Muscle layer of colon (tissue), 2 donors: Measurements from ENCODE around the gene GAS7.

Experiments
- H3K27ac ChIP-seq: one replicate; pipeline ENCODE4 v1.7.0; 2013; ENCODE audit warnings: low read depth, mild to moderate bottlenecking, low read length, moderate library complexity
- H3K27me3 ChIP-seq, 2 donors: one replicate each; pipeline ENCODE4 v1.7.0; 2013; ENCODE audit warnings: low read length in 2 of 2, mild to moderate bottlenecking in 2 of 2; ENCODE audit not compliant: insufficient read depth in 2 of 2, control insufficient read depth in 1 of 2
- H3K36me3 ChIP-seq: one replicate; pipeline ENCODE4 v1.7.0; 2013; ENCODE audit warnings: mild to moderate bottlenecking, low read length; ENCODE audit not compliant: insufficient read depth
- H3K4me1 ChIP-seq: one replicate; pipeline ENCODE4 v1.7.0; 2013; ENCODE audit warnings: mild to moderate bottlenecking, low read length; ENCODE audit not compliant: insufficient read depth
- H3K4me3 ChIP-seq, 2 donors: one replicate each; pipeline ENCODE4 v1.7.0; 2013; ENCODE audit warnings: low read length in 2 of 2, low read depth in 1 of 2, mild to moderate bottlenecking in 1 of 2, moderate library complexity in 1 of 2
- H3K9ac ChIP-seq: one replicate; pipeline ENCODE4 v1.7.0; 2013; ENCODE audit warnings: low read length
- H3K9me3 ChIP-seq: one replicate; pipeline ENCODE4 v1.7.0; 2013; ENCODE audit warnings: mild to moderate bottlenecking, low read length
- donor health status: abdominal sarcoma.
- donor health status: Adenocarcinoma of cecum.

GAS7 gene

DNA sequence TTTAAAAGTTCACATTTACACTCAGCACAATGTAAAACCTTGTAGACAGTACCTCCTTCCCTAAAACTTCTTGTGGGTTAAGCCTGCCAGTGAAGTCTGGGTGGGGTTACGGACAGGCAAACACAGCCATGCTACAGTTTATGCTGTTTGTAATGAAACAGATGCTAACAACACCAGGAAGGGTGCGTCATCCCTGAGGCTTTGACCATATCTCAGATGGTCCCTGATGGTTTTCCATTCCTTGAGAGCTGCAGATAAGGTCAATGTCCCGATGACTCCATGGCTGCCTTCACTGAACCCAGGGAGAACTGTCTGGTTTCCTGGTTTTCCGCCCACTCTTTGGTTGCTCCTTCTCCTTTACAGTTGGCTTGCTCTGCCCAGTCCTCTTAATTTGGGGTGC lies 29.1 kb downstream of the GAS7 start:
- no peaks in the 10 kb centered on the region for H3K27me3 ChIP-seq
- no peak overlapping the region for H3K4me3 ChIP-seq
- no peaks in the 10 kb centered on the region for H3K9me3 ChIP-seq
- no peak overlapping the region for H3K9ac ChIP-seq
- no peaks in the 10 kb centered on the region for H3K36me3 ChIP-seq
- peaks cover 28% of the 10 kb centered on the region for H3K4me1 ChIP-seq
- no peak overlapping the region for H3K27ac ChIP-seq

DNA sequence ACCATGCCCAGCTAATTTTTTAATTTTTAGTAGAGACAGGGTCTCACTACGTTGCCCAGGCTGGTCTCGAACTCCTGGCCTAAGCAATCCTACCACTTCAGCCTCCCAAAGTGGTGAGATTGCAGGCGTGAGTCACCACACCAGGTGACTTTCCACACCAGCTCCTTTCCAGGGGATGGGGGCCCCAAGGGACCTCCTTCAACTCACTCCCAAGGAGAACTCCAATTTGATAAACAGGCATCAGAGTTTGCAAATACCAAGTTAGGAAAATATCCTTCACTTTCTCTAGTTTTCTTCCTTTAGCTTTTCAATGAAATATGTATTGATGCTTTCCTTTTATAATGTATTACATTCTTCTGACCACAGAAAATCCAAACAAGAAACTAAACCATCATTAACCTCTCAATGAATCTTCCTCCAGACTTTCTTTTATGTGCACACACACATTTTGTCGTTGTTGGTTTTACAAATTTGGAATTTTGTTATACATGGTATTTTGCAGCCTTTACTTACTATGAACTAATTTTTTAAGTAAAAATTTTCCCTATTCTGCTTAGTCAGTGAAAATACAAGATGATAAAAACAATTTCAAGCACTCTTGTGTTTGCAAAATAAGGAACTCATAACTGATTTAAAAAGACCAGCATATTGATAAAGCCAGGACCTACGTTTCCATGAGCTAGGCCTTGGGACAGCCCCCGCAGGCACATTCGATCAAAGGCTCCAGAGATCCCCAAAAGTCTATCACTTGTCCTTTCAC lies 32.0 kb downstream of the GAS7 start:
- H3K9ac ChIP-seq: no peak overlapping the region
- H3K36me3 ChIP-seq: no peaks in the 10 kb centered on the region
- no peaks in the 10 kb centered on the region for H3K27me3 ChIP-seq
- H3K4me3 ChIP-seq: no peak overlapping the region
- peaks cover 12% of the 10 kb centered on the region for H3K4me1 ChIP-seq
- H3K9me3 ChIP-seq: no peaks in the 10 kb centered on the region
- H3K27ac ChIP-seq: no peak overlapping the region

DNA sequence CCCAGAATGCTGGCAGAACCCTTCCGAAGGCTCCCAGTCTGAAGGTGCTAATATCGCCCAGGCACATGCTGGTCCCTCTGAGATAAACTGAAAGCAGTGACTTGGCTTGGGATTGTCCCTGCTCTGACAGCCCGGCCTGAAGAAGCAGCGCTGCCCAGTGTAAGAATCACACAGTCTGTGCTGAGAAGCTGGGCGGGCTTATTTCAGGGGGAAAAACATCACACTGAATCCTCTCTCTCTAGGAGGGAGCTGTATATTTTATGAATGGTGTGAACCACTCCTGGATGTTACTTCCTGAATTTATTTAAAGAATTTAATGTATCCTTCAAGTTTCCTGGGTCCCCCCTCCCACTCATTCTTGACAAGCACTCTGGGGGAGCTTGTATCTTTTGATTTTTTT lies 36.3 kb downstream of the GAS7 start:
- no peak overlapping the region for H3K27ac ChIP-seq
- H3K4me3 ChIP-seq: no peak overlapping the region
- no peak overlapping the region for H3K9ac ChIP-seq
- no peaks in the 10 kb centered on the region for H3K27me3 ChIP-seq
- H3K36me3 ChIP-seq: no peaks in the 10 kb centered on the region
- H3K9me3 ChIP-seq: no peaks in the 10 kb centered on the region
- no peaks in the 10 kb centered on the region for H3K4me1 ChIP-seq

DNA sequence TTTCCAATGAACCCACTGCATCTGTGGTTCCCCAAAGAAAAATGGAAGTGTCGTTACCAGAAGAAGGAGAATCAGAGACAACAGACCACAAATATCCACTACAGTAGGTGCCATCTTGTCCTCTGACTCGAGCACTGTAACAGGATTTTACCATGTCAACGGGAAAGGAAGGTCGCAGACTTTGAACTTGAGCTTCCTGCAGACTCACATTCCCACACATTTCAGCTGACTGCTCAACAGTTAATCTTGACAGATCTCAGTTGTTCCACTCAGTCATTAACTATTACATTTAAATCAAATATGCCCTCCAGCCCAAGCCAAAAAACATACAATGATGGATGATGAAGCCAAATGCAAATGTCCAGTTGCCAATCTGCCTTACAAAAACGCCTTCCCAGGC lies 37.0 kb downstream of the GAS7 start:
- H3K36me3 ChIP-seq: no peaks in the 10 kb centered on the region
- no peak overlapping the region for H3K27ac ChIP-seq

DNA sequence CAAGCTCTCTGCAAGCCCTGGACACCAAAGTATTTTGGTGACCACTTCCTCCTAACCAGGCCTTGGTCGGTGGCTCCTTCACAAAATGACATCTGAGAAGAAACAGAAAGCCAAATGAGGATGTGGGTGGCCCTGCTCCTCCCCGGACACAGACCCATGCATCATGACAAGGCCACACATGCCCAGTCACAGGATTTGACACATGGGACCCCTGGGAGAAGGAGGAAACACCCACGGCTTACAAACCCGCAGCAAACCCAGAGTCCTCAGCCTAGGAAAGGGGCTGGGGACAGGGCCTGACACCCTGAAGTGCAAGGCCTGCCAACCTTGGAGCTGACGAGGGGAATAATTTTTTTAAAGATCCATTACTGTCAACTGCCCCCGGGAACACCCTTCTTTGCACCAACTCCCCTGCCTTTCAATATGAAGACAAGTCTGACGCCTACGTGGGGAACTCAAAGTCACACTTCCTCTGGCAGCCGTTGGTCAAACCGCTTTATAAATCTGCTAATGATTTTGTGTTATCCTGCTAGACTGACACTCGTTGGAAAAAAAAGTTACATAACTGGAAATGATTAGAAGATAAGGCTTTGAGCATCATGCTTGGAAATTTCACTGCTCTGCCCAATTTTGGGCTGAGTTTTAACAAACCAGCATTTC lies 41.3 kb downstream of the GAS7 start:
- H3K36me3 ChIP-seq: no peaks in the 10 kb centered on the region
- H3K9me3 ChIP-seq: no peaks in the 10 kb centered on the region
- peaks cover 9% of the 10 kb centered on the region for H3K4me1 ChIP-seq
- H3K27me3 ChIP-seq: no peaks in the 10 kb centered on the region
- H3K4me3 ChIP-seq: no peak overlapping the region
- peak overlapping the region; percentile 14 for H3K27ac ChIP-seq
- no peak overlapping the region for H3K9ac ChIP-seq

More for the DNA sequence above, 37.0 kb downstream of the GAS7 start:
- no peaks in the 10 kb centered on the region for H3K27me3 ChIP-seq
- H3K9me3 ChIP-seq: no peaks in the 10 kb centered on the region
- H3K9ac ChIP-seq: no peak overlapping the region
- H3K4me3 ChIP-seq: no peak overlapping the region
- H3K4me1 ChIP-seq: peaks cover 4% of the 10 kb centered on the region

DNA sequence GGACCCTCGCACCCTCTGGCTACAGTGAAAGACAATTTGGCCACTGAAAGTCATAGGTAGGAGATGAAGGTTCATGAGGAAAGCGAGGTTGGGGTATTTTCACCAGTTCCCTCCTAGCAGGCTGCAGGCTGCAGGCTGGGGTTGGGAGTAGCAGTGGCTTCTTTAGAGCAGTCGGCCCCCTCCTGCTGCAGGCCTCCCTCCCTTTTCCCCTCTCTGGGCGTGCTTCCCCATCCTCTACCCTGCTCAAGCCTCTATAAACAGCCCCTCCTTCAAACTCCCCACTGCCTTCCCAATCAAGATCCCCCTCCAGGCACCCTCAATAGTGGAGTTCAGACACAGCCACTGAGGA lies 41.8 kb downstream of the GAS7 start:
- Histone ChIP-seq H3K9me3 (no peaks in the 10 kb centered on the region), H3K27ac (no peak overlapping the region), H3K4me3 (no peak overlapping the region), H3K27me3 (no peaks in the 10 kb centered on the region), H3K4me1 (peaks cover 9% of the 10 kb centered on the region), H3K36me3 (no peaks in the 10 kb centered on the region), H3K9ac (no peak overlapping the region)

DNA sequence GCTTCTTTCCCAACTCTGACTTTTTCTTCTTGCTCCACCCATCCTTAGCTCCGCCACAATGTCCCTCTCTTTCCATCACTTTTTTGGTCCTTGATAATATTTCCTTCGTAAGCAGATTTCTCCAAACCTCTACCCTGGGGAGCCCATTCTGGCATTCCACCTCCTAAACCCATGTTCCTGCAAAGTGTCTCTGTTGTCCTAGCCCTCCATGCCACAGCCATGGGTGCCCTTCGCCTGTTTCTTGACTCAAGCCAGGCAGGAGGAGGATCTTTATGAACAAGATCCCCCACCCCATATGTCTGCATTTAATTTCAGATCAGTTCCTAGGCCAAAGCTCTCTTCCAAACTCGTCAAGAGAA lies 42.4 kb downstream of the GAS7 start:
- H3K4me3 ChIP-seq: no peak overlapping the region
- no peak overlapping the region for H3K27ac ChIP-seq
- no peak overlapping the region for H3K9ac ChIP-seq
- H3K36me3 ChIP-seq: no peaks in the 10 kb centered on the region
- H3K4me1 ChIP-seq: peaks cover 9% of the 10 kb centered on the region
- no peaks in the 10 kb centered on the region for H3K27me3 ChIP-seq
- H3K9me3 ChIP-seq: no peaks in the 10 kb centered on the region

DNA sequence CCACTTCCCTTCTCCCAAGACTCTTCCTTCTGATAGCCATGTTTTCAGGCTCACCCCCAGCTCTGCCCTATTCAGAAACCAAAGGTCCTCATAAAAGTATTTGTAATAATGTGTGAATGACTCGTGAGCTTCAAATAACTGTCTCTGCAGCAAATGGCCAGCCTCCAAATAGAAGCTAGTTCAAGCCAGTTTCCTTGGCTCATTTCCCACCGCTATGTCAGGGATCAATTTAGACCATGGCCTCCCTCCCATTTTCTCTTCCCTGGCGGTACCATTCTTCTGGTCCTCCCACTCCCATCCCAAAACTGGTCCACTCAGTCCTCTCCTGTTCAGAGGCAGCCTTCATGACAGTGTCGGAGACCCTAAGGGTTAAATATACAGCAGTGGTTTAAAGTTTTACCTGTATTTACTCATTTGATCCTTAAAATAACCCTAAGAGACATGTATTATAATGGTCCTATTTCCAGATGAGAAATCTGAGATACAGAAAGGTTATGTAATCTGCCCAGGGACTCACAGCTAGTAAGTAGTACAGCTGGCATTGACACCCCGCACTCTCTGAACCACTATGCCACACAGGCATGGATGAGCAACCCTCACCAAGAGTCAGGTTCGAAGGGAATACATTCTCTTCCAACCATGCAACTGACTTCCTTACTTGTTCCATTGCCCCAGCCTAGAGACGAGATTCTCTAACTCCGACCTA lies 42.9 kb downstream of the GAS7 start:
- H3K27me3 ChIP-seq: no peaks in the 10 kb centered on the region
- H3K4me1 ChIP-seq: peaks cover 9% of the 10 kb centered on the region
- H3K9ac ChIP-seq: no peak overlapping the region
- H3K4me3 ChIP-seq: no peak overlapping the region
- H3K27ac ChIP-seq: no peak overlapping the region
- H3K9me3 ChIP-seq: no peaks in the 10 kb centered on the region
- H3K36me3 ChIP-seq: no peaks in the 10 kb centered on the region

DNA sequence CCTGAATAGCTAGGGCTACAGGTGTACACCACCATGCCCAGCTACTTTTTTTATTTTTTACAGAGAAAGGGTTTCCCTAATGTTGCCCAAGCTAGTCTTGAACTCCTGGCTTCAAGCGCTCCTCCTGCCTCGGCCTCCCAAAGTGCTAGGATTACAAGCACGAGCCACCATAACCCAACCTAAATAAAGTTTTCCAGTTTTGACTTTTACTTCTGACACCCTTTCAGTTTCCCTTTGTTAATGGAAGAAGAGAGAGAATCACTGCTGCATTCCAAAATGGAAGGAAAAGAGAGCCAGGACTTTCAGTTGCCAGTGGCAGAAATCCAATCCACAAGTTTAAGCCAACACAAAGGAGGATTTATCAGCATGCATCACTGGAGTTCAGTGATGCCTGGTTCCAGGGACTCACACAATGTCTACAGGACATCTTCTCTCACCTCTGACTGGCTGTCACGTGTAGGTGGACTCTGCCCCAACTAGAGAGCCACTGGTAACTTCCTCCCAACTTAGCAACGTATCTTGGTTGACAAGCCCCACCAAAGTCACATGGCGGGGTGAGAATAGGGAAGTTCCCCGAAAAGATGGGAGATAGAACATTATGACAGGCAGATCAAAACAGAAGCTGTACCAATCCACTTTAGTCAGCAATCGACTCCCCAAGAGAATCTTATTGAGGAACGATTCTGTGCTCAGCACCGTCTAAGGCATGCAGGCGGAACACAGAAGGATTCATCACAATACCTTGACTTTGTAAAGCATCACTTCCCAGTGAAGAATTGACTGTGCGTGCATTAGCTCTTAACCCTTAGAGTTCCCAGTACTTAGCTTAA lies 46.5 kb downstream of the GAS7 start:
- no peak overlapping the region for H3K9ac ChIP-seq
- peaks cover 8% of the 10 kb centered on the region for H3K4me1 ChIP-seq
- no peak overlapping the region for H3K27ac ChIP-seq
- H3K36me3 ChIP-seq: no peaks in the 10 kb centered on the region
- H3K27me3 ChIP-seq: no peaks in the 10 kb centered on the region
- no peaks in the 10 kb centered on the region for H3K9me3 ChIP-seq
- H3K4me3 ChIP-seq: no peak overlapping the region

DNA sequence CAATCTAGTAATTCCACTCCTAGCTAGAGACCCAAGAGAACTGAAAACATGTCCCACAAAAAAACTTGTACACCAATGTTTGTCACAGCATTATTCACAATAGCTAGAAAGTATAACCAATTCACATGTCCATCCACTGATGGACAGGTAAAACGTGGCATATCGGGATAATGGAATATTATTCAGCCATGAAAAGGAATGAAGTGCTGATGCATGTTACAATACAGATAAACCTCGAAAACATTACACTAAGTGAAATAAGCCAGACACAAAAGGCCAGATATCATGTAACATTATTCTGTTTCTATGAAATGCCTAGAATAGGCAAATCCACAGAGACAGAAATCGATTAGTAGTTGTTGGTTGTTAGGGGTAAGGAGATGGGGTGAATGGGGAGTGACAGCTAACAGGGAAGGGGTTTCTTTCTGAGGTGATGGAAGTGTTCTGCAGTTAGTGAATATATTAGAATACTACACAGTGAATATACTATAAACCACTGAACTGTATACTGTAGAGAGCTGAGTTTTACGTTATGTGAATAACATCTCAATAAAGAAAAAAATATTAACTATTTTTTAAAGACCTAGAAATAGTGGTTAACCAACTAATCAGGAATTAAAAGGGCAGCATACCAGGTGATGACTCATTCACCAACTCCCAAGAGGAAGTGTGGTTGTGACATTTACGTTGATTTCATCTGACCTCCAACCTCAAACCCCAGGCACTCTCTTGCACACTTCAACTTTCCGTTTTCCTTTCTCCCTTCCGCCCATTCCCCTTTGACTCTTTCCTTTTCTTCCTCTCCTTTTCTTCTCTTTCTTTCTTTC lies 48.6 kb downstream of the GAS7 start:
- Histone ChIP-seq H3K27ac (no peak overlapping the region), H3K36me3 (no peaks in the 10 kb centered on the region), H3K4me3 (no peak overlapping the region), H3K4me1 (no peaks in the 10 kb centered on the region), H3K9me3 (no peaks in the 10 kb centered on the region), H3K27me3 (no peaks in the 10 kb centered on the region), H3K9ac (no peak overlapping the region)
